Hepatocyte (in vitro differentiated cells): ENCODE data around the gene RHOT1. TPM values are rescaled to one million over a fixed set of nuclear protein-coding genes. Genes with fewer than 3 reads are reported as not detected.

Experiments
- DNase-seq: peaks from one replicate; pipeline ENCODE4 v3.0.0-alpha.2; 2016; ENCODE audit warnings: low spot score
- H2AFZ ChIP-seq: fragments of 200-600 bp; sonication (generic); 2 replicates; pipeline ENCODE4 v1.6.0; 2016; ENCODE audit warnings: antibody characterized with exemption, mild to moderate bottlenecking
- H3K27ac ChIP-seq: fragments of 200-600 bp; sonication (generic); 2 replicates; pipeline ENCODE4 v1.5.1; 2016; ENCODE audit warnings: mild to moderate bottlenecking
- H3K27me3 ChIP-seq: fragments of 200-600 bp; sonication (generic); 2 replicates; pipeline ENCODE4 v1.6.1; 2016
- H3K36me3 ChIP-seq: fragments of 200-600 bp; sonication (generic); replicated peaks from 2 replicates; pipeline ENCODE4 v1.5.1; 2016; ENCODE audit warnings: low read depth; ENCODE audit not compliant: insufficient read depth
- H3K4me1 ChIP-seq: fragments of 200-600 bp; sonication (generic); 2 replicates; pipeline ENCODE4 v1.5.1; 2016; ENCODE audit warnings: mild to moderate bottlenecking, moderate library complexity; ENCODE audit not compliant: insufficient read depth
- H3K4me2 ChIP-seq: fragments of 200-600 bp; sonication (generic); 2 replicates; pipeline ENCODE4 v1.6.0; 2016
- H3K4me3 ChIP-seq: fragments of 200-600 bp; sonication (generic); 2 replicates; pipeline ENCODE4 v1.5.1; 2016; ENCODE audit warnings: mild to moderate bottlenecking
- H3K79me2 ChIP-seq: fragments of 200-600 bp; sonication (generic); 2 replicates; pipeline ENCODE4 v1.6.0; 2017; ENCODE audit warnings: mild to moderate bottlenecking
- H3K9me2 ChIP-seq: fragments of 200-600 bp; sonication (generic); replicated peaks from 2 replicates; pipeline ENCODE4 v1.6.0; 2017; ENCODE audit warnings: mild to moderate bottlenecking; ENCODE audit not compliant: insufficient read depth
- H3K9me3 ChIP-seq: fragments of 200-600 bp; sonication (generic); 2 replicates; pipeline ENCODE4 v1.5.1; 2016; ENCODE audit warnings: low read depth, mild to moderate bottlenecking
- H4K20me1 ChIP-seq: fragments of 200-600 bp; sonication (generic); 2 replicates; pipeline ENCODE4 v1.6.0; 2016; ENCODE audit warnings: mild to moderate bottlenecking; ENCODE audit not compliant: insufficient read depth, poor library complexity, severe bottlenecking
- EZH2 ChIP-seq: fragments of 200-600 bp; sonication (generic); IDR thresholded peaks from 2 replicates; pipeline ENCODE4 v1.6.1; 2016; ENCODE audit warnings: antibody characterized with exemption, mild to moderate bottlenecking, borderline replicate concordance
- EZH2phosphoT487 ChIP-seq: fragments of 200-600 bp; sonication (generic); IDR thresholded peaks from one replicate; pipeline ENCODE4 v1.6.1; 2018; ENCODE audit warnings: antibody characterized with exemption, mild to moderate bottlenecking, low read depth, moderate library complexity; ENCODE audit not compliant: unreplicated experiment, severe bottlenecking
- WGBS: methylation state at CpG from one replicate; pipeline ENCODE4 v1.1.6; 2016; ENCODE audit warnings: low lambda C conversion rate; ENCODE audit errors: missing lambda C conversion rate; 5-methylcytosine and 5-hydroxymethylcytosine counted together
- polyA plus RNA-seq: library from polyadenylated mRNA; unstranded; fragments of >200 nt; fragmentation: Nextera tagmentation; extraction: Ambion mirVana; gene quantifications from 2 replicates; pipeline ENCODE4 v1.2.1, GENCODE V29; 2016
- total RNA-seq: library from RNA; depleted of rRNA; stranded (reverse); fragments of >200 nt; gene quantifications from 2 replicates; pipeline ENCODE4 v1.2.3, GENCODE V29; 2014
- TF ChIP-seq, protein P1 (sequence below): fragments of 200-600 bp; sonication (generic); IDR thresholded peaks from 2 replicates; pipeline ENCODE4 v1.5.1; 2016; ENCODE audit warnings: antibody characterized with exemption, mild to moderate bottlenecking; ENCODE audit not compliant: poor library complexity

The RHOT1 gene
- total and polyA plus RNA-seq, 2 experiments from 2014 or later = 22.6 to 38.4 TPM

DNA sequence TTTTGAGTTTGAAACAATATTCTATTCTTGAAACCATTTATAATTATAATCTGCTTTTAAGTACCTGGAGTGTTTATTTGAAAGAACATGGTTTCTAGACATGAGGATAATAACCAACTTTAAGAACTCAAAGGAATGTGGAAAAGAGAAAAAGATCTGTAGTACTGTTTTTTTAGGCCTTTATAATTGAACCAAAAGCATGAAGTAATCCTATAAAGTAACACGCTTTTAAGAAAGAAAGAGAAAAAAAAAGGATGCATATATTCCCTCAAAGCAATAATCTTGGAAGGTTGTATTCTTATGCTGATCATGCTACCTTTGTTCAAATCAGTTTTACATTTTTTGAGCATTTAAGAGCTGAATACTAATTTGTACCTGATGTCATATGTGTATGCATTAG, 69.4 kb downstream of the RHOT1 start:
- Histone ChIP-seq H4K20me1 (no peaks in the 10 kb centered on the region), H3K27me3 (no peaks in the 10 kb centered on the region), H3K9me2 (no peaks in the 10 kb centered on the region), H3K27ac (no peak overlapping the region), H3K9me3 (no peaks in the 10 kb centered on the region), H3K36me3 (no peaks in the 10 kb centered on the region), H3K4me1 (peaks cover 2% of the 10 kb centered on the region), H2AFZ (no peak overlapping the region), H3K79me2 (no peaks in the 10 kb centered on the region), H3K4me3 (no peak overlapping the region), H3K4me2 (no peak overlapping the region)
- TF ChIP-seq EZH2 = no peak
- TF ChIP-seq EZH2phosphoT487 = no peak
- TF ChIP-seq, protein P1, sequence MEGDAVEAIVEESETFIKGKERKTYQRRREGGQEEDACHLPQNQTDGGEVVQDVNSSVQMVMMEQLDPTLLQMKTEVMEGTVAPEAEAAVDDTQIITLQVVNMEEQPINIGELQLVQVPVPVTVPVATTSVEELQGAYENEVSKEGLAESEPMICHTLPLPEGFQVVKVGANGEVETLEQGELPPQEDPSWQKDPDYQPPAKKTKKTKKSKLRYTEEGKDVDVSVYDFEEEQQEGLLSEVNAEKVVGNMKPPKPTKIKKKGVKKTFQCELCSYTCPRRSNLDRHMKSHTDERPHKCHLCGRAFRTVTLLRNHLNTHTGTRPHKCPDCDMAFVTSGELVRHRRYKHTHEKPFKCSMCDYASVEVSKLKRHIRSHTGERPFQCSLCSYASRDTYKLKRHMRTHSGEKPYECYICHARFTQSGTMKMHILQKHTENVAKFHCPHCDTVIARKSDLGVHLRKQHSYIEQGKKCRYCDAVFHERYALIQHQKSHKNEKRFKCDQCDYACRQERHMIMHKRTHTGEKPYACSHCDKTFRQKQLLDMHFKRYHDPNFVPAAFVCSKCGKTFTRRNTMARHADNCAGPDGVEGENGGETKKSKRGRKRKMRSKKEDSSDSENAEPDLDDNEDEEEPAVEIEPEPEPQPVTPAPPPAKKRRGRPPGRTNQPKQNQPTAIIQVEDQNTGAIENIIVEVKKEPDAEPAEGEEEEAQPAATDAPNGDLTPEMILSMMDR = no peak
- DNase-seq = no peak
- 96% methylated on average over 1 of the region's 1 CpG for WGBS

DNA sequence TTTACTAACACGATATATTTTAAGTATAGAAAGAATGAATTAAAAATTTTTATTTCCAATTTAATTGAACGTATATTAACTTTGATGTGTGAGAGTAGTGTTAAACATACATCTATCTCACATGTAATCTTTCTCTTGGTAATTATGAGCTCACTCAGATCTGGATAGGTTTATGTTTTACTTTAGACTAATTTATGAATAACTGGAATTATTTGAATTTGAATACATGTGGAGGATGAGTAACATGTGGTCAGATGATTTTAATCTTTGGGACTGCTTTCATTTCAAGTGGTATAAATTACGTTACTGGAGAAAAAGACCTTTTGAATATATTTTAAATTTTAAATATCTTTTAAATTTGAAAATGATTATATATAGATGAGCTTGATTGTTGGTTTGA, 73.4 kb downstream of the RHOT1 start:
- Histone ChIP-seq H3K9me2 (no peaks in the 10 kb centered on the region), H3K27ac (no peak overlapping the region), H4K20me1 (no peaks in the 10 kb centered on the region), H3K36me3 (no peaks in the 10 kb centered on the region), H3K27me3 (no peaks in the 10 kb centered on the region), H3K4me2 (no peak overlapping the region), H2AFZ (no peak overlapping the region), H3K4me3 (no peak overlapping the region), H3K9me3 (no peaks in the 10 kb centered on the region), H3K79me2 (no peaks in the 10 kb centered on the region), H3K4me1 (no peaks in the 10 kb centered on the region)
- DNase-seq = no peak
- TF ChIP-seq, protein P1 = no peak
- WGBS = 94% methylated on average over 3 of the region's 3 CpGs

DNA sequence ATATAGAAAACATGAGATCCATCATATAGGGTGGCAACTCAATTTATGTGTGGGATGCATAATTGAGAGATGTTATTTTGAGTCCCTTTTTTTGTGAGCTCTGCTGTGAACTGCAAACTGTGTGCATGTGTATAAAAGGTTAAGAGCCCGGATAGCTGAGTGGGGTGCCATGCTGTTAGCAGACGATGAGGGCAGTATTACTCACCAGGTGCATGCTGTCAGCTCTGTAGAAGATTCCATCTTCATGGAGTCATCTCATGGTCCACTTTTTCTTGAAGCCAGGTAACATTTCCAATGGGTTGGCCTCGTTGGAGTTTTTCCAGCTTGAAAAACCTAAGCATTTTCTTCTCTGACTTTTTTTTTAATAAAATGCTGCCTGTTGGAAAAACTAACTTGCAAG, 80.3 kb downstream of the RHOT1 start:
- Histone ChIP-seq H2AFZ (no peak overlapping the region), H3K27me3 (no peaks in the 10 kb centered on the region), H3K79me2 (no peaks in the 10 kb centered on the region), H3K4me3 (no peak overlapping the region), H3K9me3 (no peaks in the 10 kb centered on the region), H3K9me2 (no peaks in the 10 kb centered on the region), H3K4me1 (no peaks in the 10 kb centered on the region), H3K27ac (no peak overlapping the region), H3K36me3 (no peaks in the 10 kb centered on the region), H3K4me2 (no peak overlapping the region), H4K20me1 (no peaks in the 10 kb centered on the region)
- TF ChIP-seq EZH2phosphoT487 (no peak), EZH2 (no peak)
- TF ChIP-seq, protein P1 = no peak
- DNase-seq = no peak
- WGBS = 76% methylated on average over 3 of the region's 3 CpGs

DNA sequence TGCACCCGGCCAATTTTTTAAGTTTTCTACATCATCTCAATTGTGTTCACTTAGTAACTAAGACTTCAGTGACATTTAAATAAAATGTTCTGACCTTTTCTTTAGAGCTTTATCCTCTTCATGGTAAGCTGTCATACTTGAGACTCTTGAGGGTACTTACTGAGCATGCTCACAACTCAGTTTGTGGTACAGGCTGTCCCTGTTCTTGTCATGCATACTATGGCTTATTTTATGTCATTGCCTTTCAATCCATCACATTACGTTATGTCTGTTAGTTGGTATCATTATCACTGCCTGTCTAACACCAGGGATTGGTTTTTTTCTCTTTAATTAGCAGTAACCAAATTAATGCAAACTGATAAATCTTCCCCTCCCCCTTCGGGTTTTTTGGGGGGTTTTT, 81.4 kb downstream of the RHOT1 start:
- H3K4me2 ChIP-seq = no peak overlapping the region
- H3K36me3 ChIP-seq = no peaks in the 10 kb centered on the region
- DNase-seq = no peak
- H2AFZ ChIP-seq = no peak overlapping the region
- H4K20me1 ChIP-seq = no peaks in the 10 kb centered on the region
- no peaks in the 10 kb centered on the region for H3K9me3 ChIP-seq
- no peaks in the 10 kb centered on the region for H3K79me2 ChIP-seq
- TF ChIP-seq EZH2phosphoT487 = no peak
- TF ChIP-seq, protein P1 = no peak
- TF ChIP-seq EZH2 = no peak
- no peaks in the 10 kb centered on the region for H3K27me3 ChIP-seq
- H3K4me1 ChIP-seq = no peaks in the 10 kb centered on the region
- no peak overlapping the region for H3K4me3 ChIP-seq
- no peaks in the 10 kb centered on the region for H3K9me2 ChIP-seq
- 92% methylated on average over 3 of the region's 3 CpGs for WGBS
- H3K27ac ChIP-seq = no peak overlapping the region
